ENCODE data around the gene NME1. TPM values are rescaled to one million over a fixed set of nuclear protein-coding genes. Genes with fewer than 3 reads are reported as not detected.

The NME1 gene
- polyA plus RNA-seq, 3 donors: 70.5 to 81.6 (median 74.1) TPM

- no peak for DNase-seq (ENCODE audit: low read depth in 3 of 3, low spot score in 2 of 3)
These were observed 35.0 kb downstream of the NME1 start for GRCh38 chr17:51188271-51188833.

- DNase-seq (ENCODE audit: low read depth in 3 of 3, low spot score in 2 of 3): no peak
These were observed 35.8 kb downstream of the NME1 start for GRCh38 chr17:51189162-51189561.

GRCh38 chr17:51189628-51190027 is 36.3 kb downstream of the NME1 start:
- DNase-seq (ENCODE audit: low read depth in 3 of 3, low spot score in 2 of 3): no peak

GRCh38 chr17:51191895-51192294 is 38.5 kb downstream of the NME1 start:
- DNase-seq (ENCODE audit: low read depth in 3 of 3, low spot score in 2 of 3): no peak

GRCh38 chr17:51197754-51198153 is 44.4 kb downstream of the NME1 start:
- DNase-seq (ENCODE audit: low read depth in 3 of 3, low spot score in 2 of 3): no peak

GRCh38 chr17:51200295-51200694 is 46.9 kb downstream of the NME1 start:
- no peak for DNase-seq (ENCODE audit: low read depth in 3 of 3, low spot score in 2 of 3)

GRCh38 chr17:51200846-51201245 is 47.5 kb downstream of the NME1 start:
- no peak for DNase-seq (ENCODE audit: low read depth in 3 of 3, low spot score in 2 of 3)

GRCh38 chr17:51203838-51204237 is 50.5 kb downstream of the NME1 start:
- no peak for DNase-seq (ENCODE audit: low read depth in 3 of 3, low spot score in 2 of 3)

Other genes starting within 250 kb of the NME1 start
- gene SPAG9, start 32.7 kb upstream of the NME1 start, polyA plus RNA-seq (ENCODE audit: insufficient read length in 3 of 3): 100 to 1,000 TPM in 1 of 3 donors, 10 to 100 TPM in 2; 89.7 to 108 (median 99.1) TPM
- gene NME2, start 12.9 kb downstream of the NME1 start, polyA plus RNA-seq (ENCODE audit: insufficient read length in 3 of 3): 100 to 1,000 TPM; 255 to 286 (median 262) TPM
- gene MBTD1, start 106.5 kb downstream of the NME1 start, polyA plus RNA-seq (ENCODE audit: insufficient read length in 3 of 3): 10 to 100 TPM; 50.8 to 55.9 (median 51.2) TPM
- 10 to 100 TPM; 60.7 to 64.6 (median 61.0) TPM for gene UTP18, start 107.0 kb downstream of the NME1 start, polyA plus RNA-seq (ENCODE audit: insufficient read length in 3 of 3)

Data from right renal cortex interstitium (tissue), 3 donors.